ENCODE measurements around the gene TGM6.

GRCh38 chr20:2363187-2363586 is 17.5 kb upstream of the TGM6 start:
- TF ChIP-seq, protein P1, sequence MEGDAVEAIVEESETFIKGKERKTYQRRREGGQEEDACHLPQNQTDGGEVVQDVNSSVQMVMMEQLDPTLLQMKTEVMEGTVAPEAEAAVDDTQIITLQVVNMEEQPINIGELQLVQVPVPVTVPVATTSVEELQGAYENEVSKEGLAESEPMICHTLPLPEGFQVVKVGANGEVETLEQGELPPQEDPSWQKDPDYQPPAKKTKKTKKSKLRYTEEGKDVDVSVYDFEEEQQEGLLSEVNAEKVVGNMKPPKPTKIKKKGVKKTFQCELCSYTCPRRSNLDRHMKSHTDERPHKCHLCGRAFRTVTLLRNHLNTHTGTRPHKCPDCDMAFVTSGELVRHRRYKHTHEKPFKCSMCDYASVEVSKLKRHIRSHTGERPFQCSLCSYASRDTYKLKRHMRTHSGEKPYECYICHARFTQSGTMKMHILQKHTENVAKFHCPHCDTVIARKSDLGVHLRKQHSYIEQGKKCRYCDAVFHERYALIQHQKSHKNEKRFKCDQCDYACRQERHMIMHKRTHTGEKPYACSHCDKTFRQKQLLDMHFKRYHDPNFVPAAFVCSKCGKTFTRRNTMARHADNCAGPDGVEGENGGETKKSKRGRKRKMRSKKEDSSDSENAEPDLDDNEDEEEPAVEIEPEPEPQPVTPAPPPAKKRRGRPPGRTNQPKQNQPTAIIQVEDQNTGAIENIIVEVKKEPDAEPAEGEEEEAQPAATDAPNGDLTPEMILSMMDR (IDR thresholded peaks at IDR 0.05): no peak
- TF ChIP-seq POLR2A (IDR thresholded peaks at IDR 0.05): no peak
